H1 (cell line): ENCODE measurements around the gene AAK1. TPM values are rescaled to one million over a fixed set of nuclear protein-coding genes. Genes with fewer than 3 reads are reported as not detected.
"Not testable (repeated sequence)": the region's sequence is repeated elsewhere in the genome, so short reads cannot be mapped to it uniquely, and the experiment has no call there.

Experiments used
- CTCF ChIA-PET: fragments of 300-600 bp; sonication (Branson Sonifier 250); formaldehyde crosslinking; loops from one replicate; lab custom pipeline; 2021; ENCODE audit not compliant: partially characterized antibody; lab: Charles Lee
- POLR2A ChIA-PET: fragments of 300-600 bp; sonication (Branson Sonifier 250); formaldehyde crosslinking; loops from one replicate; lab custom pipeline; 2021; ENCODE audit warnings: inconsistent platforms; ENCODE audit not compliant: partially characterized antibody; lab: Charles Lee
- DNase-seq, 2 experiments: peaks; one replicate each; pipeline versions ENCODE4 v3.0.0 to v3.0.0-alpha.2; 2010 to 2022; ENCODE audit warnings: low spot score in 2 of 2, low read depth in 1 of 2, mixed read lengths in 1 of 2
- FAIRE-seq: peaks from 2 replicates; lab custom pipeline; 2011; peaks lifted over from hg19 to GRCh38; lab: Jason Lieb, UNC
- H2AFZ ChIP-seq: 2 replicates; pipeline ENCODE4 v1.8.1; 2012; ENCODE audit warnings: low read length, inconsistent platforms
- H2AK5ac ChIP-seq: 2 replicates; pipeline ENCODE4 v1.6.1; 2013; ENCODE audit warnings: low read depth, low read length
- H2BK120ac ChIP-seq: replicated peaks from 2 replicates; pipeline ENCODE3; 2013; ENCODE audit warnings: low read depth, low read length, inconsistent platforms
- H2BK12ac ChIP-seq: 2 replicates; pipeline ENCODE4 v1.6.1; 2013; ENCODE audit warnings: low read depth, low read length
- H2BK15ac ChIP-seq: 2 replicates; pipeline ENCODE4 v1.6.1; 2013; ENCODE audit warnings: low read length
- H2BK20ac ChIP-seq: 2 replicates; pipeline ENCODE4 v1.6.1; 2013; ENCODE audit warnings: low read length
- H2BK5ac ChIP-seq: 2 replicates; pipeline ENCODE4 v1.6.1; 2013; ENCODE audit warnings: low read depth, low read length
- H3K14ac ChIP-seq: 2 replicates; pipeline ENCODE4 v1.6.1; 2013; ENCODE audit warnings: inconsistent platforms; ENCODE audit not compliant: insufficient read length
- H3K18ac ChIP-seq: 2 replicates; pipeline ENCODE4 v1.6.1; 2013; ENCODE audit warnings: low read length; ENCODE audit errors: extremely low read depth
- H3K23ac ChIP-seq: 2 replicates; pipeline ENCODE4 v1.6.1; 2013; ENCODE audit warnings: inconsistent platforms; ENCODE audit not compliant: insufficient read length
- H3K23me2 ChIP-seq: 2 replicates; pipeline ENCODE4 v1.6.1; 2013; ENCODE audit warnings: low read depth, low read length
- H3K27ac ChIP-seq: 2 replicates; pipeline ENCODE4 v1.6.1; 2011; ENCODE audit warnings: low read depth, low read length, inconsistent platforms
- H3K27me3 ChIP-seq, 4 experiments: replicated peaks in 1 of 4; 1 replicate in 1 of 4; 2 replicates in 3 of 4; pipeline versions ENCODE4 v1.6.1 to v1.8.1; 2011 to 2013; ENCODE audit warnings: low read length in 3 of 4, mild to moderate bottlenecking in 3 of 4, inconsistent platforms in 2 of 4, mixed read lengths in 2 of 4, moderate library complexity in 1 of 4; ENCODE audit not compliant: control insufficient read depth in 3 of 4, insufficient read depth in 3 of 4; ENCODE audit errors: extremely low read depth in 1 of 4
- H3K36me3 ChIP-seq, 4 experiments: 2 replicates each; pipeline versions ENCODE4 v1.6.1 to v1.8.1; 2011 to 2013; ENCODE audit warnings: mild to moderate bottlenecking in 4 of 4, low read length in 3 of 4, moderate library complexity in 2 of 4, control low read depth in 1 of 4, inconsistent platforms in 1 of 4; ENCODE audit not compliant: insufficient read depth in 4 of 4, control insufficient read depth in 2 of 4
- H3K4ac ChIP-seq: replicated peaks from 2 replicates; pipeline ENCODE3; 2013; ENCODE audit warnings: low read length, low read depth, mixed read lengths, inconsistent platforms; ENCODE audit not compliant: insufficient read length
- H3K4me1 ChIP-seq, 4 experiments: replicated peaks in 1 of 4; 1 replicate in 1 of 4; 2 replicates in 3 of 4; pipeline versions ENCODE4 v1.6.1 to v1.8.1; 2011 to 2013; ENCODE audit warnings: low read length in 3 of 4, inconsistent platforms in 2 of 4, mixed read lengths in 1 of 4; ENCODE audit not compliant: insufficient read depth in 4 of 4, control insufficient read depth in 3 of 4
- H3K4me2 ChIP-seq, 2 experiments: 2 replicates each; pipeline versions ENCODE4 v1.6.1 to v1.8.1; 2011 to 2013; ENCODE audit warnings: low read depth in 2 of 2, low read length in 2 of 2, control low read depth in 1 of 2, inconsistent platforms in 1 of 2, mild to moderate bottlenecking in 1 of 2; ENCODE audit not compliant: insufficient read depth in 1 of 2
- H3K4me3 ChIP-seq, 4 experiments: fragments of 200-600, 300-600 bp in 1 of 4; sonication (generic), shearing (Covaris generic), sonication (Bioruptor Twin) in 1 of 4; 2 replicates each; pipeline versions ENCODE4 v1.5.1 to v1.8.1; 2011 to 2016; ENCODE audit warnings: low read length in 4 of 4, low read depth in 3 of 4, control low read depth in 2 of 4, inconsistent platforms in 2 of 4, mild to moderate bottlenecking in 2 of 4, mixed read lengths in 1 of 4, moderate library complexity in 1 of 4; ENCODE audit not compliant: insufficient read depth in 2 of 4; ENCODE audit errors: extremely low read depth in 1 of 4
- H3K56ac ChIP-seq: replicated peaks from 2 replicates; pipeline ENCODE3; 2013; ENCODE audit warnings: low read depth, mild to moderate bottlenecking, mixed read lengths, low read length, inconsistent platforms; ENCODE audit not compliant: insufficient read length
- H3K79me1 ChIP-seq: 2 replicates; pipeline ENCODE4 v1.6.1; 2013; ENCODE audit warnings: low read depth, low read length, control low read depth
- H3K79me2 ChIP-seq, 2 experiments: 2 replicates each; pipeline versions ENCODE4 v1.6.1 to v1.8.1; 2012 to 2013; ENCODE audit warnings: low read length in 2 of 2, mild to moderate bottlenecking in 2 of 2, inconsistent platforms in 1 of 2; ENCODE audit not compliant: insufficient read depth in 2 of 2, control insufficient read depth in 1 of 2
- H3K9ac ChIP-seq, 4 experiments: replicated peaks in 1 of 4; 1 replicate in 1 of 4; 2 replicates in 3 of 4; pipeline versions ENCODE4 v1.6.1 to v1.8.1; 2011 to 2013; ENCODE audit warnings: low read depth in 3 of 4, low read length in 3 of 4, control low read depth in 2 of 4, mild to moderate bottlenecking in 2 of 4, moderate library complexity in 2 of 4, inconsistent platforms in 1 of 4; ENCODE audit errors: extremely low read depth in 1 of 4
- H3K9me3 ChIP-seq, 2 experiments: 2 replicates each; pipeline versions ENCODE4 v1.6.1 to v1.8.1; 2012 to 2013; ENCODE audit warnings: mild to moderate bottlenecking in 2 of 2, moderate library complexity in 2 of 2, control low read depth in 1 of 2, inconsistent platforms in 1 of 2, low read depth in 1 of 2, low read length in 1 of 2, mixed read lengths in 1 of 2; ENCODE audit not compliant: insufficient read depth in 2 of 2
- H4K20me1 ChIP-seq, 2 experiments: replicated peaks in 1 of 2; 2 replicates each; pipeline versions ENCODE3 to v1.8.1; 2011 to 2013; ENCODE audit warnings: inconsistent platforms in 2 of 2, low read length in 2 of 2, mild to moderate bottlenecking in 1 of 2; ENCODE audit not compliant: insufficient read depth in 2 of 2, control insufficient read depth in 1 of 2
- H4K5ac ChIP-seq: 2 replicates; pipeline ENCODE4 v1.6.1; 2013; ENCODE audit warnings: low read length, low read depth, mixed read lengths, inconsistent platforms; ENCODE audit not compliant: insufficient read length
- H4K8ac ChIP-seq: 2 replicates; pipeline ENCODE4 v1.8.0; 2013; ENCODE audit warnings: mild to moderate bottlenecking, moderate library complexity, low read length, inconsistent platforms; ENCODE audit not compliant: insufficient read depth; ENCODE audit errors: extremely low read depth
- H4K91ac ChIP-seq: replicated peaks from 2 replicates; pipeline ENCODE3; 2013; ENCODE audit warnings: low read length, mixed read lengths, inconsistent platforms; ENCODE audit not compliant: insufficient read length
- WGBS, 2 experiments: shearing (Covaris generic) in 1 of 2; methylation state at CpG; one replicate each; pipeline versions ENCODE4 v1.1.6 to v1.1.7; 2013 to 2015; ENCODE audit warnings: low lambda C conversion rate in 2 of 2, mixed read lengths in 2 of 2, inconsistent platforms in 1 of 2, low coverage in 1 of 2, missing lambda C conversion rate in 1 of 2; ENCODE audit not compliant: insufficient replicate concordance in 2 of 2, insufficient coverage in 1 of 2, insufficient read length in 1 of 2; ENCODE audit errors: extremely low coverage in 1 of 2, missing lambda C conversion rate in 1 of 2; 5-methylcytosine and 5-hydroxymethylcytosine counted together
- polyA plus RNA-seq, 7 experiments: library from polyadenylated mRNA; depleted of rRNA in 3 of 7; stranded (reverse) in 5 of 7; unstranded in 2 of 7; fragments of >200 nt in 5 of 7; fragments of 200-250 nt in 2 of 7; gene quantifications; 1 replicate in 5 of 7; 2 replicates in 1 of 7; 4 replicates in 1 of 7; pipeline versions ENCODE4 v1.2.1 to v1.2.3, GENCODE V29; 2011 to 2013; ENCODE audit warnings: missing spikeins in 2 of 7, mixed read lengths in 2 of 7
- total RNA-seq: library from RNA; stranded (reverse); fragmentation: NEBNext Ultra II Directional; extraction: Animal tissue kit (Norgen Biotek cat#: 25700); gene quantifications from 2 replicates; pipeline ENCODE4 v1.2.1, GENCODE V29; 2021

Gene AAK1
- total and polyA plus RNA-seq, 2 of the 8 experiments (the other 6 are each of a cell fraction or from before 2014, with no cell fraction given) = 10.0 to 40.5 TPM

- CTCF ChIA-PET = interaction anchor here (0.6 to 6.6 kb wide), 2 partner anchors 15 to 271 kb away, joined by 3 to 43 read pairs; no protein-coding TSS in a partner anchor
- H2BK20ac ChIP-seq, H2AFZ ChIP-seq, DNase-seq, H2BK12ac ChIP-seq, H4K5ac ChIP-seq, H3K36me3 ChIP-seq, H4K20me1 ChIP-seq, H3K79me2 ChIP-seq, H3K14ac ChIP-seq, H2BK5ac ChIP-seq, H3K23me2 ChIP-seq, H3K23ac ChIP-seq, H3K27me3 ChIP-seq, H2BK15ac ChIP-seq, H4K91ac ChIP-seq, H3K56ac ChIP-seq, FAIRE-seq, H3K18ac ChIP-seq, H4K8ac ChIP-seq, H3K4me2 ChIP-seq, H3K4me1 ChIP-seq, H3K9me3 ChIP-seq, H3K9ac ChIP-seq, POLR2A ChIA-PET, H2BK120ac ChIP-seq, H2AK5ac ChIP-seq, H3K79me1 ChIP-seq, H3K27ac ChIP-seq, H3K4me3 ChIP-seq, H3K4ac ChIP-seq: not testable (repeated sequence)
- 97% methylated on average over 12 of the region's 12 CpGs; no CpG with 5 or more reads in 1 of the 2 experiments for WGBS, 2 experiments
Measured at GRCh38 chr2:69550511-69550910, 93.0 kb downstream of the AAK1 start.
